Peyer's patch (tissue), 4 donors: Measurements from ENCODE around the gene CIAO2B. TPM values are rescaled to one million over a fixed set of nuclear protein-coding genes. Genes with fewer than 3 reads are reported as not detected.

Source experiments
- DNase-seq, 3 donors: peaks; one replicate each; pipeline ENCODE4 v3.0.0-alpha.2; 2017 to 2019
- H3K27ac ChIP-seq, 4 donors: fragments of 200-600 bp; sonication (generic); one replicate each; pipeline ENCODE4 v1.5.1; 2016 to 2019
- H3K27me3 ChIP-seq, 2 donors: fragments of 200-600 bp; sonication (generic); one replicate each; pipeline ENCODE4 v1.5.1; 2019
- H3K36me3 ChIP-seq, 3 donors: fragments of 200-600 bp; sonication (generic); one replicate each; pipeline ENCODE4 v1.5.1; 2016 to 2019
- H3K4me1 ChIP-seq, 4 donors: fragments of 200-600 bp; sonication (generic); one replicate each; pipeline ENCODE4 v1.5.1; 2016 to 2019
- H3K4me3 ChIP-seq, 4 donors: fragments of 200-600 bp; sonication (generic); 1 replicate in 3 of 4; 2 replicates in 1 of 4; pipeline ENCODE4 v1.5.1; 2016 to 2019; ENCODE audit warnings: mild to moderate bottlenecking in 1 of 4
- H3K9me3 ChIP-seq, 4 donors: fragments of 200-600 bp; sonication (generic); one replicate each; pipeline ENCODE4 v1.5.1; 2016 to 2019; ENCODE audit warnings: mild to moderate bottlenecking in 1 of 4
- POLR2A ChIP-seq, 2 donors: fragments of 450-650 bp; IDR thresholded peaks; one replicate each; pipeline ENCODE4 v1.5.1; 2017; ENCODE audit warnings: antibody characterized with exemption in 2 of 2, mild to moderate bottlenecking in 2 of 2, moderate library complexity in 2 of 2
- total RNA-seq, 4 donors: library from RNA; depleted of rRNA; stranded (reverse); fragments of >200 nt; gene quantifications; one replicate each; pipeline ENCODE4 v1.1.0, GENCODE V29; 2016
- TF ChIP-seq, protein P1 (sequence below), 6 experiments: fragments of 450-650 bp in 4 of 6; fragments of 200-600 bp in 2 of 6; sonication (generic) in 1 of 6; IDR thresholded peaks; one replicate each; pipeline ENCODE4 v1.5.1; 2017 to 2019; ENCODE audit warnings: antibody characterized with exemption in 6 of 6, mild to moderate bottlenecking in 3 of 6, moderate library complexity in 1 of 6

The CIAO2B gene
- total RNA-seq, 4 donors from 2014 or later = 28.1 to 72.7 (median 55.2) TPM

GRCh38 chr16:66900721-66901441 is 33.3 kb downstream of the CIAO2B start:
- H3K4me1 ChIP-seq = peaks cover 0 to 54% (median 9%) of the 10 kb centered on the region in 4 donors
- H3K4me3 ChIP-seq = no peak overlapping the region
- H3K27me3 ChIP-seq = no peaks in the 10 kb centered on the region
- no peaks in the 10 kb centered on the region for H3K36me3 ChIP-seq
- peak in 1 of 3 donors; percentile 55 for DNase-seq
- no peaks in the 10 kb centered on the region for H3K9me3 ChIP-seq
- TF ChIP-seq POLR2A (IDR thresholded peaks at IDR 0.05) = no peak
- TF ChIP-seq, protein P1, sequence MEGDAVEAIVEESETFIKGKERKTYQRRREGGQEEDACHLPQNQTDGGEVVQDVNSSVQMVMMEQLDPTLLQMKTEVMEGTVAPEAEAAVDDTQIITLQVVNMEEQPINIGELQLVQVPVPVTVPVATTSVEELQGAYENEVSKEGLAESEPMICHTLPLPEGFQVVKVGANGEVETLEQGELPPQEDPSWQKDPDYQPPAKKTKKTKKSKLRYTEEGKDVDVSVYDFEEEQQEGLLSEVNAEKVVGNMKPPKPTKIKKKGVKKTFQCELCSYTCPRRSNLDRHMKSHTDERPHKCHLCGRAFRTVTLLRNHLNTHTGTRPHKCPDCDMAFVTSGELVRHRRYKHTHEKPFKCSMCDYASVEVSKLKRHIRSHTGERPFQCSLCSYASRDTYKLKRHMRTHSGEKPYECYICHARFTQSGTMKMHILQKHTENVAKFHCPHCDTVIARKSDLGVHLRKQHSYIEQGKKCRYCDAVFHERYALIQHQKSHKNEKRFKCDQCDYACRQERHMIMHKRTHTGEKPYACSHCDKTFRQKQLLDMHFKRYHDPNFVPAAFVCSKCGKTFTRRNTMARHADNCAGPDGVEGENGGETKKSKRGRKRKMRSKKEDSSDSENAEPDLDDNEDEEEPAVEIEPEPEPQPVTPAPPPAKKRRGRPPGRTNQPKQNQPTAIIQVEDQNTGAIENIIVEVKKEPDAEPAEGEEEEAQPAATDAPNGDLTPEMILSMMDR (IDR thresholded peaks at IDR 0.05) = no peak
- H3K27ac ChIP-seq = peak overlapping the region; percentile 67 to 85 (median 78)

GRCh38 chr16:66899945-66900710 is 34.1 kb downstream of the CIAO2B start:
- H3K4me1 ChIP-seq = peaks cover 3 to 53% (median 11%) of the 10 kb centered on the region in 4 donors
- TF ChIP-seq, protein P1 (IDR thresholded peaks at IDR 0.05) = no peak
- peak in 1 of 2 donors; percentile 67 for TF ChIP-seq POLR2A (IDR thresholded peaks at IDR 0.05)
- peak; percentile 41 to 92 (median 87) for DNase-seq
- no peak overlapping the region for H3K4me3 ChIP-seq
- no peaks in the 10 kb centered on the region for H3K9me3 ChIP-seq
- H3K27me3 ChIP-seq = no peaks in the 10 kb centered on the region
- no peaks in the 10 kb centered on the region for H3K36me3 ChIP-seq
- H3K27ac ChIP-seq = peak overlapping the region; percentile 67 to 85 (median 78)

GRCh38 chr16:66899310-66899944 is 34.8 kb downstream of the CIAO2B start:
- Histone ChIP-seq H3K4me1 (peaks cover 3 to 49% (median 11%) of the 10 kb centered on the region in 4 donors), H3K27ac (peak overlapping the region; percentile 67 to 85 (median 78)), H3K9me3 (no peaks in the 10 kb centered on the region), H3K27me3 (no peaks in the 10 kb centered on the region), H3K4me3 (no peak overlapping the region), H3K36me3 (no peaks in the 10 kb centered on the region)
- TF ChIP-seq, protein P1 (IDR thresholded peaks at IDR 0.05) = no peak
- no peak for TF ChIP-seq POLR2A (IDR thresholded peaks at IDR 0.05)
- DNase-seq = peak in 1 of 3 donors; percentile 48

DNA sequence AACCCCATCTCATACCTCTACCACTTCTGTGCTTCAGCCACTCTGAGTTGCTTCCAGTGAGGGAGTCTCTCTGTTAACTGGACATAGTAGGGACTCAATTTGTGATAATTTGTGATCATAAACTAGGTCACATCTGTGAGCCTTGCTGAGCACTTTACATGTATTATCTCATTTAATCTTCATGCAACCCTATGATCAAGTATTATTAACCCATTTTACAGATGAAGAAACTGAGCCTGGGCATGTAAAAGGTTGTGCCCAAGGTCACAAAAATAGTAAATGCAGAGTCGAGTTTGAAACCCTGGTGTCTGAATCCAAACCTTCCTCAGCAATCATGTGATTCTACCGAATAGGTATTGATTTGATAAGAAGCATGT is 35.3 kb downstream of the CIAO2B start:
- Histone ChIP-seq H3K4me1 (peaks cover 3 to 49% (median 11%) of the 10 kb centered on the region in 4 donors), H3K27ac (peak overlapping the region in 3 of 4 donors; percentile 67 to 85 (median 85)), H3K27me3 (no peaks in the 10 kb centered on the region), H3K9me3 (no peaks in the 10 kb centered on the region), H3K36me3 (no peaks in the 10 kb centered on the region), H3K4me3 (no peak overlapping the region)
- DNase-seq = no peak
- no peak for TF ChIP-seq POLR2A (IDR thresholded peaks at IDR 0.05)
- TF ChIP-seq, protein P1 (IDR thresholded peaks at IDR 0.05) = no peak

GRCh38 chr16:66898207-66898606 is 36.0 kb downstream of the CIAO2B start:
- DNase-seq = peak in 1 of 3 donors; percentile 49
- no peak for TF ChIP-seq POLR2A (IDR thresholded peaks at IDR 0.05)
- TF ChIP-seq, protein P1 (IDR thresholded peaks at IDR 0.05) = no peak
- peaks cover 3 to 49% (median 11%) of the 10 kb centered on the region in 4 donors for H3K4me1 ChIP-seq

More at GRCh38 chr16:66898207-66898606, 36.0 kb downstream of the CIAO2B start:
- H3K9me3 ChIP-seq = no peaks in the 10 kb centered on the region
- no peak overlapping the region for H3K4me3 ChIP-seq
- no peaks in the 10 kb centered on the region for H3K36me3 ChIP-seq
- H3K27me3 ChIP-seq = no peaks in the 10 kb centered on the region
- peak overlapping the region in 2 of 4 donors; percentile 85 for H3K27ac ChIP-seq
